Stimulated activated CD8-positive, alpha-beta memory T cell treated with anti-CD3 and anti-CD28 coated beads, Interleukin-7, amount 100 ng/mL, for 48 hours (primary cell): ENCODE data around the gene TOM1L2.
"Not testable (repeated sequence)": the region's sequence is repeated elsewhere in the genome, so short reads cannot be mapped to it uniquely, and the experiment has no call there.

Experiments used
- DNase-seq, 2 donors: peaks; one replicate each; pipeline ENCODE4 v3.0.0-alpha.2; 2020; ENCODE audit warnings: low read depth in 1 of 2; ENCODE audit errors: extremely low read depth in 1 of 2

TOM1L2 gene

GRCh38 chr17:17810895-17811248 lies 161.3 kb downstream of the TOM1L2 start:
- no peak for DNase-seq

- no peak for DNase-seq
Observed at GRCh38 chr17:17810084-17810894, 161.9 kb downstream of the TOM1L2 start.

- no peak for DNase-seq
Observed at GRCh38 chr17:17809531-17810083, 162.6 kb downstream of the TOM1L2 start.

DNA sequence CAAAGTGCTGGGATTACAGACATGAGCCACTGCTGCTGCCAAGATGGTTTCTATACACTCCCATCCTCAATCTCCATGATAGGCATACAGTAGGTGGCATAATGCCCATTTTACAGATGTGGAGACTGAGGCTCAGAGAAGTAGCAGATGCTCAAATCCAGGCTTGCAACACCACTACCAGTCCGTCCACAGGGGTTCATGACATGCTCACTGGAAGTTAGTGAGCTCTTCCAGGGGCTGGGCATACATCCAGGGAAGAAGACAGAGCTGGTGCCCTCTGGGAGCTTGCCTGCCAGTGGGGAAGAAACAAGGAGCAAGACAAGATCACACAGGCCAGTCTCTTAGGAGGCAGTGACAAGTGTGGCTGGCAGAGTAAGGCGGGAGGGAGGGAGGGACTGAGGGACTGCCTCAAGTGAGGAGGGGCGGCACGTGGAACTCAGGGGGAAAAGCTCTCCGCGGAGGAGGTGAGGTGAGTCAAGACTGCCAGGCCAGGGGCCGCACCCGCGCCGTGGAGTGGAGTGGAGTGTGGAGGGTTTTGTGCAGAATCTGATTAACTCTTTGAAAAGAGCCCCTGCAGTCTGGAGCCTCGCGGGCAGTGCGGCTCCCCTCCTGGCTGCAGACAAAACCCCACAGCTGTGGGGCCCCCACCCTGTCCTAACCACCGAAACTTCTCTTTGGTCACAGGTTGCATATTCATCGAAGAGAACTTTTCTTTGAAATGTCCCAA lies 163.3 kb downstream of the TOM1L2 start:
- DNase-seq = no peak

GRCh38 chr17:17808200-17808599 lies 164.0 kb downstream of the TOM1L2 start:
- DNase-seq = not testable (repeated sequence)

GRCh38 chr17:17807440-17807839 lies 164.8 kb downstream of the TOM1L2 start:
- no peak for DNase-seq

DNA sequence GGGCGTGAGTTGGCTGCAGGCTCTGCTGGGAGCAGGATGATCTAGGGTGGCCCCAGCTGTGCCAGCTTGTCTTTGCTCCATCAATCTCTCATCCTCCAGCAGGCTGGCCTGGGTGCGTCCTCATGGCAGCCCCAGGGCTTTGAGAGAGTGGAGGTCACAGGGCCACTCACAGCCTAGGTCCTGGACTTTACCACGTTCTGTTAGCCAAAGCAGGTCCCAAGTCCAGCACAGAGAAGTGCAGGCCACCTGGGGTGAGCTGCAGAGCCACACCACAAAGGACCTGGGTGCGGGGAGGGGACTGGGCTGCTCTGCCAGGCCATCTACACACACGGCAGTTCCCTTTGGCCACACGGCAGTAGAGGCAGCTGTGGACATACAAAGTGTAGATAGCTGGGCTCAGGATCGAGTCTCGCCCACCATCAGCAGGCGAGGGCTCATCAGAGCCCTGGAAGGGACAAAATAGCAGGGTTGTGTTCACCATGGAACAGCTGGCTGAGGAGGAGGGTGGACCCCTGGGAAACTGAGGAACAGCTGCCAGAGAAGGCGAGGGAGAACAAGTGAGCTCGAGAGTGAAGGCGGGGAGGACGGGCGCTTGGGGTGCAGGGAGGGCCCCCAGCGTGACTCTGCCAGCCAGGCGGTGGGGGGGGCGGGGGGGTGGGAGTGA lies 165.5 kb downstream of the TOM1L2 start:
- no peak for DNase-seq

GRCh38 chr17:17806035-17806434 lies 166.2 kb downstream of the TOM1L2 start:
- DNase-seq = no peak

DNA sequence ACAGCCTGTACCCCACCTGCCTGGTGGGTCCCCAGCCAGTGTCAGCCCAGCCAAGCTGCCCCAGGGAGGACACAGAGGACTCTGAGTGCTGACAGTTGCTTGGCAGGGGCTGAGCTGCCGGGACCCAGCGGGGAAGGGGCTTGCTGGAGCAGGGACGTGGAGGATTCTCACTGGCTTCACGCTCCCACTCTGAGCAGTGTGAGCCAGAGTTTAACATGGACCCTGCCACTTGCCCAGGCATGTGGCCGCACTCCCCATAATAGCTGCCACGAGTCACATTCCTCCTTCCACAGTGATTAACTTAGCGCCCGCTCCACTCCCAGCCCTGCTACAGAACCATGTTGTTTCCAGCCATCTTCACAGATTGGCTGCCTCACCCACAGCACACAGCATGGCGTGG lies 166.6 kb downstream of the TOM1L2 start:
- DNase-seq = no peak

DNA sequence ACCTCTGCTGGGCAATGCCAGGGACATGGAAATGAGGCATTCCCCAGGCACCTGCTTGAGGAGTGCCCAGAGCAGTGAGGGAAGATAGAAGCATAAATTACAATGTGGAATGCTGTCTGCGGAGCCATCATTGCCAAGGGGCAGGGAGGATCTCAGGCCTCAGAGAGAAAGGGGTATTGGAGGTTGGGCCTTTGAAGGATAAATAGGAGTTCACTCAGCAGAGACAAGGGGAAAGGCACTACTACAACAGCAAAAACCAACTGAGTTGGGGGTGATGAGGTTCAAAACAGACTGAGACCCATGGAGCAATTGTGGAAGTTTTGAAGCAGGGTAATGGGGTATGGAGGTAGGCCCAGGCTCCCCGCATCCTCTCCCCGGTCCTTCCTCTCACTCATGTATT lies 168.2 kb downstream of the TOM1L2 start:
- no peak for DNase-seq

GRCh38 chr17:17801800-17802481 lies 170.3 kb downstream of the TOM1L2 start:
- no peak for DNase-seq

- DNase-seq = no peak
Observed at GRCh38 chr17:17800504-17801021, 171.6 kb downstream of the TOM1L2 start.

DNA sequence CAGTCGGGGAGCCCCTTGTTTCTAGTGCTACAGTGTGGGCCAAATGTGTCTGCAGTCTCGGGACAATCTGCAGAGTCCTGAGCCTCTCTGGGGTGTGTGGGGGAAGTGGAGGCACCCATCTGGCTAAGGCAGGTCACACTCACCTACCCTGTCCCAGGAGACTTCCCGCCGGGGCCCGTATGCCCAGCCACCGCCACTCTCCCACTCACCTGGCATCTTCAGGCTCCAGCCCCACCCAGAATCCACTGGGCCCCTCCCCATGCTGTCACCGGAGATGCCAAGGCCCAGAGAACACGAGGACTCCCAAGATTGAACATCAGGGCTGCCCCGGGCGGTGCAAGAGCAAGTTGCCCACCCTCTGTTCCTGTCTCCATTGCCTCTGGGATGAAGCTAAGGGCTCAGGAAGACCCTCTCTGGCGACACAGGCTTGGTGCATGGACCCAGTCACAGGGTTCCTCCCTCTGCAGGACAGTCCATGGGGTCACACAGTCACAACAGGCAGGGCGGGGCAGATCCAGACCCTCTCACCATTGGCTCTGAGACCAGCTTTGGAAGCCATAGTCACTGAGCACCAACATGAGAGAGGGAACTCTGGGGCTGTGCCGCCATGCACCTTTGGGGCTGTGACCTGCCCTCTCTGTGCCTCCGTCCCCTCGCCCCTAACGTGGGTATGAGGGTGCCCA lies 173.5 kb downstream of the TOM1L2 start:
- no peak for DNase-seq

DNA sequence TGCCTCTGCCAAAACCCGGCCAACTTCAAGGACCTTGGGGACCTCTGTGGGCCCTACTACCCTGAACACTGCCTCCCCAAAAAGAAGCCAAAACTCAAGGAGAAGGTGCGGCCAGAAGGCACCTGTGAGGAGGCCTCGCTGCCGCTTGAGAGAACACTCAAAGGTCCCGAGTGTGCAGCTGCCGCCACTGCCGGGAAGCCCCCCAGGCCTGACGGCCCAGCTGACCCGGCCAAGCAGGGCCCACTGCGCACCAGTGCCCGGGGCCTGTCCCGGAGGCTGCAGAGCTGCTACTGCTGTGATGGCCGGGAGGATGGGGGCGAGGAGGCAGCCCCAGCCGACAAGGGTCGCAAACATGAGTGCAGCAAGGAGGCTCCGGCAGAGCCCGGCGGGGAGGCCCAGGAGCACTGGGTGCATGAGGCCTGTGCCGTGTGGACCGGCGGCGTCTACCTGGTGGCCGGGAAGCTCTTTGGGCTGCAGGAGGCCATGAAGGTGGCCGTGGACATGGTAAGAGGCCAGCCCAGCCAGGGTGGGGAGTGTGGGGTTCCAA lies 174.1 kb downstream of the TOM1L2 start:
- no peak for DNase-seq

DNA sequence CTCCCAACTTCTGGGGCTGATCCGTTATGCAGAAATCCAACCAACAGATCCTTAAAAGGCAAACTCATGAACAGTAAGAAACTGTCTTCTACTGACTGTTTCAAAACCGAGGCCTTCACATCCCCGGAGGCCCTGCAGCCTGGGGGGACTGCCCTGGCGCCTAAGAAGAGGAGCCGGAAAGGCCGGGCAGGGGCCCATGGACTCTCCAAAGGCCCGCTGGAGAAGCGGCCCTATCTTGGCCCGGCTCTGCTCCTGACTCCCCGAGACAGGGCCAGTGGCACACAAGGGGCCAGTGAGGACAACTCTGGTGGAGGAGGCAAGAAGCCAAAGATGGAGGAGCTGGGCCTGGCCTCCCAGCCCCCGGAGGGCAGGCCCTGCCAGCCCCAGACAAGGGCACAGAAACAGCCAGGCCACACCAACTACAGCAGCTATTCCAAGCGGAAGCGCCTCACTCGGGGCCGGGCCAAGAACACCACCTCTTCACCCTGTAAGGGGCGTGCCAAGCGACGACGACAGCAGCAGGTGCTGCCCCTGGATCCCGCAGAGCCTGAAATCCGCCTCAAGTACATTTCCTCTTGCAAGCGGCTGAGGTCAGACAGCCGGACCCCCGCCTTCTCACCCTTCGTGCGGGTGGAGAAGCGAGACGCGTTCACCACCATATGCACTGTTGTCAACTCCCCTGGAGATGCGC lies 174.9 kb downstream of the TOM1L2 start:
- DNase-seq = no peak

- no peak for DNase-seq
Observed at GRCh38 chr17:17796787-17797061, 175.5 kb downstream of the TOM1L2 start.

DNA sequence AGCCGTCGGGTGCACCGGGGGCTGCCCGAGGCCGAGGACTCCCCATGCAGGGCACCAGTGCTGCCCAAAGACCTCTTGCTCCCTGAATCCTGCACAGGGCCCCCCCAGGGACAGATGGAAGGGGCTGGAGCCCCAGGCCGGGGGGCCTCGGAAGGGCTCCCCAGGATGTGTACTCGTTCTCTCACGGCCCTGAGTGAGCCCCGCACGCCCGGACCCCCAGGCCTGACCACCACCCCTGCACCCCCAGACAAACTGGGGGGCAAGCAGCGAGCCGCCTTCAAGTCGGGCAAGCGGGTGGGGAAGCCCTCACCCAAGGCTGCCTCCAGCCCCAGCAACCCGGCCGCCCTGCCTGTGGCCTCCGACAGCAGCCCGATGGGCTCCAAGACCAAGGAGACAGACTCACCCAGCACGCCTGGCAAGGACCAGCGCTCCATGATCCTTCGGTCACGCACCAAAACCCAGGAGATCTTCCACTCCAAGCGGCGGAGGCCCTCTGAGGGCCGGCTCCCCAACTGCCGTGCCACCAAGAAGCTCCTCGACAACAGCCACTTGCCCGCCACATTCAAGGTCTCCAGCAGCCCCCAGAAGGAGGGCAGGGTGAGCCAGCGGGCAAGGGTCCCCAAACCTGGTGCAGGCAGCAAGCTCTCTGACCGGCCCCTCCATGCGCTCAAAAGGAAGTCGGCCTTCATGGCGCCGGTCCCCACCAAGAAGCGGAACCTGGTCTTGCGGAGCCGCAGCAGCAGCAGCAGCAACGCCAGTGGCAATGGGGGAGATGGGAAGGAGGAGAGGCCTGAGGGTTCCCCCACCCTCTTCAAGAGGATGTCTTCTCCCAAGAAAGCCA lies 176.0 kb downstream of the TOM1L2 start:
- DNase-seq = no peak

GRCh38 chr17:17795296-17795695 lies 176.9 kb downstream of the TOM1L2 start:
- DNase-seq = no peak

- DNase-seq = no peak
Observed at GRCh38 chr17:17794382-17794781, 177.8 kb downstream of the TOM1L2 start.
